Hepatocyte (in vitro differentiated cells): ENCODE results near the gene SCYGR1.

ENCODE experiments used
- CTCF ChIP-seq: fragments of 200-600 bp; sonication (generic); IDR thresholded peaks from 2 replicates; pipeline ENCODE4 v1.5.1; 2016; ENCODE audit warnings: antibody characterized with exemption, mild to moderate bottlenecking; ENCODE audit not compliant: poor library complexity
- EZH2 ChIP-seq: fragments of 200-600 bp; sonication (generic); IDR thresholded peaks from 2 replicates; pipeline ENCODE4 v1.6.1; 2016; ENCODE audit warnings: antibody characterized with exemption, mild to moderate bottlenecking, borderline replicate concordance
- EZH2phosphoT487 ChIP-seq: fragments of 200-600 bp; sonication (generic); IDR thresholded peaks from one replicate; pipeline ENCODE4 v1.6.1; 2018; ENCODE audit warnings: antibody characterized with exemption, mild to moderate bottlenecking, low read depth, moderate library complexity; ENCODE audit not compliant: unreplicated experiment, severe bottlenecking

- no peak for TF ChIP-seq CTCF
- no peak for TF ChIP-seq EZH2phosphoT487
- TF ChIP-seq EZH2: no peak
Observed at GRCh38 chr2:227436436-227437174, 48.9 kb upstream of the SCYGR1 start.
